MM.1S (cell line): ENCODE measurements around the gene NELL1.

Experiments
- DNase-seq: peaks from one replicate; pipeline ENCODE4 v3.0.0-alpha.2; 2015
- H2AFZ ChIP-seq: fragments of 300-600 bp; sonication (generic); 2 replicates; pipeline ENCODE4 v1.6.0; 2016; ENCODE audit warnings: antibody characterized with exemption, low read length
- H3F3A ChIP-seq: fragments of 300-600 bp; sonication (generic); 2 replicates; pipeline ENCODE4 v1.6.1; 2016; ENCODE audit warnings: mild to moderate bottlenecking, antibody characterized with exemption, low read length, moderate library complexity, mixed read lengths; ENCODE audit not compliant: insufficient read depth
- H3K27ac ChIP-seq: fragments of 300-600 bp; sonication (generic); 2 replicates; pipeline ENCODE4 v1.5.1; 2016; ENCODE audit warnings: mild to moderate bottlenecking, low read length
- H3K27me3 ChIP-seq: fragments of 300-600 bp; sonication (generic); replicated peaks from 2 replicates; pipeline ENCODE4 v1.6.0; 2016; ENCODE audit warnings: low read length; ENCODE audit not compliant: insufficient read depth
- H3K36me3 ChIP-seq: fragments of 300-600 bp; sonication (generic); replicated peaks from 2 replicates; pipeline ENCODE4 v1.6.1; 2016; ENCODE audit warnings: mild to moderate bottlenecking, low read length, mixed read lengths; ENCODE audit not compliant: insufficient read depth
- H3K4me1 ChIP-seq: fragments of 300-600 bp; sonication (generic); 2 replicates; pipeline ENCODE4 v1.6.1; 2016; ENCODE audit warnings: low read length, mixed read lengths
- H3K4me2 ChIP-seq: fragments of 300-600 bp; sonication (generic); 2 replicates; pipeline ENCODE4 v1.6.0; 2016; ENCODE audit warnings: low read depth, low read length
- H3K4me3 ChIP-seq: fragments of 300-600 bp; sonication (generic); 2 replicates; pipeline ENCODE4 v1.5.1; 2016; ENCODE audit warnings: low read length, mixed read lengths
- H3K79me2 ChIP-seq: fragments of 300-600 bp; sonication (generic); 2 replicates; pipeline ENCODE4 v1.6.1; 2016; ENCODE audit warnings: mixed run types, low read length, mixed read lengths
- H3K9ac ChIP-seq: fragments of 300-600 bp; sonication (generic); 2 replicates; pipeline ENCODE4 v1.6.1; 2016; ENCODE audit warnings: low read length, mixed read lengths
- H3K9me2 ChIP-seq: fragments of 300-600 bp; sonication (generic); replicated peaks from 2 replicates; pipeline ENCODE4 v1.6.1; 2016; ENCODE audit warnings: mild to moderate bottlenecking, low read length, mixed read lengths; ENCODE audit not compliant: insufficient read depth
- H3K9me3 ChIP-seq: fragments of 300-600 bp; sonication (generic); replicated peaks from 2 replicates; pipeline ENCODE4 v1.6.1; 2016; ENCODE audit warnings: mild to moderate bottlenecking, low read length, mixed read lengths; ENCODE audit not compliant: insufficient read depth
- H4K20me1 ChIP-seq: fragments of 300-600 bp; sonication (generic); 2 replicates; pipeline ENCODE4 v1.6.1; 2016; ENCODE audit warnings: mild to moderate bottlenecking, low read length, moderate library complexity, mixed read lengths; ENCODE audit not compliant: insufficient read depth
- CTCF ChIP-seq: fragments of 300-600 bp; sonication (generic); IDR thresholded peaks from 2 replicates; pipeline ENCODE4 v1.5.1; 2016; ENCODE audit warnings: antibody characterized with exemption, low read length, mixed read lengths
- EZH2 ChIP-seq: fragments of 300-600 bp; sonication (generic); optimal IDR thresholded peaks from 2 replicates; pipeline ENCODE3; 2017; ENCODE audit warnings: low read depth, mild to moderate bottlenecking, antibody characterized with exemption, low read length, mixed read lengths
- EZH2phosphoT487 ChIP-seq: fragments of 300-600 bp; sonication (generic); IDR thresholded peaks from 2 replicates; pipeline ENCODE4 v1.6.1; 2018; ENCODE audit warnings: antibody characterized with exemption, low read length

The NELL1 gene

GRCh38 chr11:20668844-20669819 lies at the start of gene NELL1:
NELL1 (plus strand) TSS chr11:20669586.
- no peaks in the 10 kb centered on the region for H3K9me2 ChIP-seq
- no peaks in the 10 kb centered on the region for H4K20me1 ChIP-seq
- H3K36me3 ChIP-seq = no peaks in the 10 kb centered on the region
- H3K9me3 ChIP-seq = no peaks in the 10 kb centered on the region
- no peak within 1 kb of the TSS for H3K9ac ChIP-seq
- H3F3A ChIP-seq = no peaks in the 10 kb centered on the region
- H3K4me2 ChIP-seq = peak within 1 kb of the TSS; percentile 80
- peak within 1 kb of the TSS; percentile 58 for H3K4me3 ChIP-seq
- H3K79me2 ChIP-seq = no peaks in the 10 kb centered on the region
- no peaks in the 10 kb centered on the region for H3K4me1 ChIP-seq
- no peak within 1 kb of the TSS for H3K27ac ChIP-seq
- H2AFZ ChIP-seq = peak within 1 kb of the TSS; percentile 62; the same call in 1 of the 2 replicates
- no peak for DNase-seq
- 0 out of 2 replicates have a peak, but pooled peaks cover 6% of the 10 kb centered on the region for H3K27me3 ChIP-seq
- TF ChIP-seq EZH2phosphoT487 (no peak), EZH2 (no peak), CTCF (no peak)

GRCh38 chr11:20620988-20621387 lies 48.4 kb upstream of the NELL1 start:
- TF ChIP-seq EZH2 = no peak
- TF ChIP-seq CTCF = no peak
- no peak for TF ChIP-seq EZH2phosphoT487
- no peaks in the 10 kb centered on the region for H3K79me2 ChIP-seq
- H3K9me3 ChIP-seq = no peaks in the 10 kb centered on the region
- H3K4me3 ChIP-seq = no peak overlapping the region
- no peak overlapping the region for H3K27ac ChIP-seq
- H3K4me1 ChIP-seq = peaks cover 13% of the 10 kb centered on the region
- no peak for DNase-seq
- no peaks in the 10 kb centered on the region for H4K20me1 ChIP-seq
- H3K9ac ChIP-seq = no peak overlapping the region
- H3K36me3 ChIP-seq = no peaks in the 10 kb centered on the region
- no peak overlapping the region for H3K4me2 ChIP-seq
- H3K9me2 ChIP-seq = no peaks in the 10 kb centered on the region
- H3K27me3 ChIP-seq = no peaks in the 10 kb centered on the region
- H2AFZ ChIP-seq = no peak overlapping the region
- H3F3A ChIP-seq = no peaks in the 10 kb centered on the region

- Histone ChIP-seq H3K4me2 (no peak overlapping the region), H3K79me2 (no peaks in the 10 kb centered on the region), H3F3A (no peaks in the 10 kb centered on the region), H3K9ac (no peak overlapping the region), H3K9me2 (no peaks in the 10 kb centered on the region), H3K4me1 (peaks cover 19% of the 10 kb centered on the region), H3K27ac (no peak overlapping the region; the same call in 1 of the 2 replicates), H3K27me3 (no peaks in the 10 kb centered on the region), H3K36me3 (no peaks in the 10 kb centered on the region), H2AFZ (no peak overlapping the region), H3K4me3 (no peak overlapping the region), H4K20me1 (no peaks in the 10 kb centered on the region), H3K9me3 (no peaks in the 10 kb centered on the region)
- no peak for TF ChIP-seq EZH2
- no peak for DNase-seq
Measured at GRCh38 chr11:20621679-20622078, 47.7 kb upstream of the NELL1 start.

GRCh38 chr11:20623252-20623651 lies 46.1 kb upstream of the NELL1 start:
- Histone ChIP-seq H3F3A (0 out of 2 replicates have a peak, but pooled peaks cover 7% of the 10 kb centered on the region), H3K9me3 (no peaks in the 10 kb centered on the region), H3K9me2 (no peaks in the 10 kb centered on the region), H3K4me1 (peaks cover 34% of the 10 kb centered on the region), H3K27me3 (no peaks in the 10 kb centered on the region), H3K27ac (no peak overlapping the region), H3K4me3 (no peak overlapping the region), H3K9ac (no peak overlapping the region), H3K79me2 (no peaks in the 10 kb centered on the region), H3K4me2 (no peak overlapping the region), H2AFZ (no peak overlapping the region), H4K20me1 (no peaks in the 10 kb centered on the region), H3K36me3 (no peaks in the 10 kb centered on the region)
- TF ChIP-seq EZH2 (no peak), CTCF (no peak), EZH2phosphoT487 (no peak)
- no peak for DNase-seq
